ENCODE results near the gene SLC38A1. TPM values are rescaled to one million over a fixed set of nuclear protein-coding genes. Genes with fewer than 3 reads are reported as not detected.

SLC38A1 gene
- total and polyA plus RNA-seq, 4 donors: 13.7 to 60.3 (median 26.4) TPM

DNA sequence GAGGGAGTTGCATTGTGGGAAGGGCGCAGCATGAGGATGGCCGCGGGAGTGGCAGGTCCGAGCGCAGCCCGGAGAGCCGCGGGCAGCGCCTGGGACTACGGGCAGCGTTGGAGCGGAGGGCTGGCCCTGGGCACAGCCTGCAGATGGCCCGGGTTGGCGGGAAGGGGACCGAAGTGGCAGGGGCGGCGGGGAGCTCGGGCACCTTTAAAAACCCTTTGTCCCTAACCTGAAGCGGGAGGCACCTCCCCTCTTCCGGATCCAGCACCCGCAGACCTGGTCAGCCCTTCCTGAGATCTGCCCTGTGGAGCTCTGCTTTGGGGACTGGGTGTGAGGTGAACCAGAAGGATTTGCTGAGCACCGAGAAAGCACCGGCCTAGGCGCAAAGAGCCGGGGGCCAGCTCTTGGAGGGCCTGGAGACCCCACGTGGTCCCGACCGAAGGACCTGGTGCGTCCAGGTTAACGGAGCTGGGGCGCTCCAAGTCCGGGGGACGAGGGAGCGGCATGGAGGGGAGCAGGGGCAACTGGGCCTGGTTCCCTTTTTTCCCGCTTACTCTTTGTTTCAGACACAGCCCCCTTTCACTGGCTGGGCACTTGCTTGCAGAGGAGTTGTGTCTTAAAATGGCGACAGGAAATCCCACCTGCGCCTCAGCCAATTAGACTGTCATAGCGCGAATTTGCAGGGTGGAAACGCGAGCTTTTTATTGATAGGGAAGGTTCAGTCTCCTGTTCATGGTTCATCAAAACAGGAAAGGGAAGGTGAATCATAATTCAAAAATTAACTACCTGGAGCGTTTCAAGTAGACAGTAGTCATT lies 792 bp upstream of the SLC38A1 start:
- Histone ChIP-seq H3K9ac (ENCODE audit: insufficient read depth in 1 of 2, low read length in 2 of 2) (peak overlapping the region in 1 of 2 donors; percentile 84), H3K36me3 (ENCODE audit: control insufficient read depth in 4 of 4, insufficient read depth in 4 of 4, low read length in 4 of 4) (no peaks in the 10 kb centered on the region), H3K27ac (ENCODE audit: low read depth in 1 of 2, low read length in 1 of 2) (peak overlapping the region; percentile 88), H3K9me3 (ENCODE audit: control insufficient read depth in 4 of 4, insufficient read depth in 3 of 4, low read length in 3 of 4) (no peaks in the 10 kb centered on the region), H3K4me3 (peak overlapping the region; percentile 47), H3K4me1 (ENCODE audit: control insufficient read depth in 5 of 5, insufficient read depth in 5 of 5, low read length in 5 of 5) (peaks cover 0 to 31% (median 5%) of the 10 kb centered on the region in 5 donors), H3K27me3 (ENCODE audit: control insufficient read depth in 3 of 3, insufficient read depth in 3 of 3, low read length in 2 of 3) (peaks cover 0 to 65% (median 56%) of the 10 kb centered on the region in 3 donors)
- WGBS, 2 donors: 9 to 13% methylated on average over 35 to 42 of the region's 42 CpGs
- ATAC-seq (ENCODE audit: insufficient read depth, low FRiP score): peak; percentile 58
- TF ChIP-seq, protein P1, sequence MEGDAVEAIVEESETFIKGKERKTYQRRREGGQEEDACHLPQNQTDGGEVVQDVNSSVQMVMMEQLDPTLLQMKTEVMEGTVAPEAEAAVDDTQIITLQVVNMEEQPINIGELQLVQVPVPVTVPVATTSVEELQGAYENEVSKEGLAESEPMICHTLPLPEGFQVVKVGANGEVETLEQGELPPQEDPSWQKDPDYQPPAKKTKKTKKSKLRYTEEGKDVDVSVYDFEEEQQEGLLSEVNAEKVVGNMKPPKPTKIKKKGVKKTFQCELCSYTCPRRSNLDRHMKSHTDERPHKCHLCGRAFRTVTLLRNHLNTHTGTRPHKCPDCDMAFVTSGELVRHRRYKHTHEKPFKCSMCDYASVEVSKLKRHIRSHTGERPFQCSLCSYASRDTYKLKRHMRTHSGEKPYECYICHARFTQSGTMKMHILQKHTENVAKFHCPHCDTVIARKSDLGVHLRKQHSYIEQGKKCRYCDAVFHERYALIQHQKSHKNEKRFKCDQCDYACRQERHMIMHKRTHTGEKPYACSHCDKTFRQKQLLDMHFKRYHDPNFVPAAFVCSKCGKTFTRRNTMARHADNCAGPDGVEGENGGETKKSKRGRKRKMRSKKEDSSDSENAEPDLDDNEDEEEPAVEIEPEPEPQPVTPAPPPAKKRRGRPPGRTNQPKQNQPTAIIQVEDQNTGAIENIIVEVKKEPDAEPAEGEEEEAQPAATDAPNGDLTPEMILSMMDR (IDR thresholded peaks at IDR 0.05; ENCODE audit: control extremely low read depth, extremely low read depth): no peak
- peak; percentile 24 to 52 (median 33) for DNase-seq

DNA sequence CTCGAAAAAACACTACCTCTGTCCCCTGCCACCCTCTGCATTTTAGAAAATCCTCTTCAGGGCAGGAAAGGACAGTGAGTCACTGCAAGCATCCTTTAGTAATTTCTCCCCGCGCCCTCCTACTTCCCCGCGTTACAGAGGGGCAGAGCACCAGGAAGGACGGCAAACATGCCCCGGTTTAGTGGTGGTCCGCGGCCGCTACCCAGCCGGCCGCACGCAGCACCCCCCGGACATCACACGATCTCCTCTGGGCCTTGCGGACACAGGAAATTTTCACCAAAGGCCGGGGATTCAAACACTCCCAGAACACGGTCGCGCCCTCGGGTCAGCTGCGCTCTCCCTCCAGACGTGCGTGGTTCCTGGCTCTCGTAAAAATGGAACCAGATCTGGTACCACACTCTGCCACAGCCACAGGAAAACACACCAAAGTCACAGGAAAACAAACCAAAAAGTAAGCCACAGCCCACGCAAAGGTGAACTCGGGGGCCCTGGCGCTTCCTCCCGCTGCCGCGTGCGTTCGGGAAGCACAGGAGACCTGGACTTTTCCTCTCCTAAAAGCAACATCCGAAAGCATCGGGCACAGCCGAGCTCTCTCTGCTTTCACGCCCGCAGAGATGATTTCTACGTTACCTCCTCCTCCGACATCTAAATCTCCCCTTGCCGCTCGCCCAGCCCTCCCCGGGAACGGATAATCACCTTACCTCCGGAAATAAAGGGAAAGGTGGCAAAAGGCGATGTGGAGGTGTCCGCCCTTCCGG lies 839 bp downstream of the SLC38A1 start:
- H3K4me1 ChIP-seq (ENCODE audit: control insufficient read depth in 5 of 5, insufficient read depth in 5 of 5, low read length in 5 of 5): peaks cover 0 to 31% (median 5%) of the 10 kb centered on the region in 5 donors
- H3K27ac ChIP-seq (ENCODE audit: low read depth in 1 of 2, low read length in 1 of 2): peak overlapping the region; percentile 88
- DNase-seq: peak; percentile 21 to 32 (median 27)
- TF ChIP-seq, protein P1 (IDR thresholded peaks at IDR 0.05; ENCODE audit: control extremely low read depth, extremely low read depth): no peak
- H3K9me3 ChIP-seq (ENCODE audit: control insufficient read depth in 4 of 4, insufficient read depth in 3 of 4, low read length in 3 of 4): no peaks in the 10 kb centered on the region
- H3K27me3 ChIP-seq (ENCODE audit: control insufficient read depth in 3 of 3, insufficient read depth in 3 of 3, low read length in 2 of 3): peaks cover 0 to 66% (median 61%) of the 10 kb centered on the region in 3 donors
- ATAC-seq (ENCODE audit: insufficient read depth, low FRiP score): no peak
- H3K9ac ChIP-seq (ENCODE audit: insufficient read depth in 1 of 2, low read length in 2 of 2): peak overlapping the region; percentile 58 to 84
- no peaks in the 10 kb centered on the region for H3K36me3 ChIP-seq (ENCODE audit: control insufficient read depth in 4 of 4, insufficient read depth in 4 of 4, low read length in 4 of 4)
- peak overlapping the region; percentile 47 for H3K4me3 ChIP-seq
- WGBS, 2 donors: 1% methylated on average over 48 of the region's 48 CpGs

DNA sequence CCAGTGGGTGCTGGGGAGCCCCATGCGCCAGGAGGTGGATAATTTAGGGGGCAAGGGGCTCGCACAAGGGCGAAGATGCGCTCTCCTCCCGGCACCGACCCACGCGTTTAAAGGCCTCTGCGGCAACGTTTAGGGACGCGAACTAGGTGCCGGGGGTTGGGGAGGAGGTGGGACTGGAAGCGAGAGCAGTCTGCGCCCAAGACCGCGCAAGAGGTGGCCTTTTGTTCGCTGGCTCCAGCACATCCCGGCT lies 1.3 kb downstream of the SLC38A1 start:
- no peak for ATAC-seq (ENCODE audit: insufficient read depth, low FRiP score)
- Histone ChIP-seq H3K27ac (ENCODE audit: low read depth in 1 of 2, low read length in 1 of 2) (peak overlapping the region; percentile 88), H3K27me3 (ENCODE audit: control insufficient read depth in 3 of 3, insufficient read depth in 3 of 3, low read length in 2 of 3) (peaks cover 0 to 66% (median 61%) of the 10 kb centered on the region in 3 donors), H3K9ac (ENCODE audit: insufficient read depth in 1 of 2, low read length in 2 of 2) (peak overlapping the region; percentile 48 to 84), H3K36me3 (ENCODE audit: control insufficient read depth in 4 of 4, insufficient read depth in 4 of 4, low read length in 4 of 4) (no peaks in the 10 kb centered on the region), H3K9me3 (ENCODE audit: control insufficient read depth in 4 of 4, insufficient read depth in 3 of 4, low read length in 3 of 4) (no peaks in the 10 kb centered on the region), H3K4me3 (peak overlapping the region; percentile 47), H3K4me1 (ENCODE audit: control insufficient read depth in 5 of 5, insufficient read depth in 5 of 5, low read length in 5 of 5) (peaks cover 0 to 31% (median 5%) of the 10 kb centered on the region in 5 donors)
- peak in 1 of 3 donors; percentile 27 for DNase-seq
- TF ChIP-seq, protein P1 (IDR thresholded peaks at IDR 0.05; ENCODE audit: control extremely low read depth, extremely low read depth): no peak
- WGBS, 2 donors: 0 to 3% methylated on average over 19 of the region's 19 CpGs
